HepG2 (cell line): ENCODE measurements around the gene BBC3. TPM values are rescaled to one million over a fixed set of nuclear protein-coding genes. Genes with fewer than 3 reads are reported as not detected.
A peak's percentile ranks its signal among the peaks of the same experiment; 100 is the strongest.
"Not testable (repeated sequence)": the region's sequence is repeated elsewhere in the genome, so short reads cannot be mapped to it uniquely, and the experiment has no call there.

Source experiments
- ATAC-seq: fragments of 200-7000 bp; cut with Tn5 transposase; 3 replicates; pipeline ENCODE4 v1.9.1; 2020; ENCODE audit warnings: mild to moderate bottlenecking, moderate library complexity
- BruUV-seq: library from RNA; stranded (reverse); fragments of 400-500 nt; replicated peaks from 2 replicates; lab custom pipeline; 2021; lab: Mats Ljungman, UMichigan
- CTCF ChIA-PET: fragments of 300-600 bp; formaldehyde crosslinking; extraction: SDS; loops from one replicate; lab custom pipeline; 2021; ENCODE audit warnings: low total read pairs, inconsistent platforms, low intra/inter-chr PET ratio; lab: Yijun Ruan, JAX
- POLR2A ChIA-PET: fragments of 350-600 bp; sonication (Branson Sonifier 250); formaldehyde crosslinking; loops from one replicate; lab custom pipeline; 2020; ENCODE audit warnings: antibody characterized with exemption, inconsistent platforms; lab: Yijun Ruan, JAX
- DNase-seq: peaks from one replicate; pipeline ENCODE4 v3.0.0-alpha.2; 2015; ENCODE audit warnings: low spot score
- FAIRE-seq: peaks from 3 replicates; lab custom pipeline; 2011; peaks lifted over from hg19 to GRCh38; lab: Jason Lieb, UNC
- H2AFZ ChIP-seq: one replicate; pipeline ENCODE4 v1.6.1; 2011; ENCODE audit warnings: low read length, inconsistent platforms
- H3K27ac ChIP-seq: fragments of 300-600 bp; 3 replicates; pipeline ENCODE4 v1.8.0; 2011; ENCODE audit warnings: mixed run types, mild to moderate bottlenecking, mixed read lengths, low read length, inconsistent platforms; ENCODE audit not compliant: insufficient read depth; ENCODE audit errors: extremely low read length
- H3K27me3 ChIP-seq, 2 experiments: fragments of 200-600 bp in 1 of 2; 2 replicates in 1 of 2; 3 replicates in 1 of 2; pipeline versions ENCODE4 v1.6.0 to v1.8.0; 2011; ENCODE audit warnings: low read length in 2 of 2, mild to moderate bottlenecking in 2 of 2, moderate library complexity in 2 of 2, inconsistent platforms in 1 of 2; ENCODE audit not compliant: insufficient read depth in 2 of 2, control insufficient read depth in 1 of 2
- H3K36me3 ChIP-seq, 2 experiments: fragments of 200-600 bp in 1 of 2; replicated peaks in 1 of 2; 2 replicates in 1 of 2; 3 replicates in 1 of 2; pipeline versions ENCODE4 v1.5.1 to v1.8.0; 2011; ENCODE audit warnings: low read length in 2 of 2, inconsistent platforms in 1 of 2; ENCODE audit not compliant: insufficient read depth in 2 of 2, control insufficient read depth in 1 of 2
- H3K4me1 ChIP-seq: 2 replicates; pipeline ENCODE4 v1.5.1; 2012; ENCODE audit warnings: low read length, inconsistent platforms; ENCODE audit not compliant: insufficient read depth
- H3K4me2 ChIP-seq: 2 replicates; pipeline ENCODE4 v1.6.0; 2011; ENCODE audit warnings: low read depth, low read length, inconsistent platforms
- H3K4me3 ChIP-seq, 3 experiments: fragments of 200-600 bp in 1 of 3; sonication (generic), shearing (Covaris generic) in 1 of 3; replicated peaks in 1 of 3; 2 replicates each; pipeline ENCODE4 v1.5.1; 2011 to 2016; ENCODE audit warnings: low read length in 3 of 3, inconsistent platforms in 2 of 3, low read depth in 2 of 3, mild to moderate bottlenecking in 2 of 3, control low read depth in 1 of 3, mixed read lengths in 1 of 3; ENCODE audit not compliant: insufficient read depth in 1 of 3
- H3K79me2 ChIP-seq: one replicate; pipeline ENCODE4 v1.6.1; 2011; ENCODE audit warnings: low read length, inconsistent platforms; ENCODE audit not compliant: insufficient read depth
- H3K9ac ChIP-seq: 2 replicates; pipeline ENCODE4 v1.6.0; 2011; ENCODE audit warnings: mild to moderate bottlenecking, low read depth, low read length, inconsistent platforms; ENCODE audit not compliant: insufficient read depth
- H3K9me3 ChIP-seq: 2 replicates; pipeline ENCODE4 v1.5.1; 2012; ENCODE audit warnings: mild to moderate bottlenecking, low read length
- H4K20me1 ChIP-seq: 2 replicates; pipeline ENCODE4 v1.6.0; 2011; ENCODE audit warnings: inconsistent platforms, mild to moderate bottlenecking, low read length, moderate library complexity; ENCODE audit not compliant: insufficient read depth
- CEBPB ChIP-seq: IDR thresholded peaks from 2 replicates; pipeline ENCODE4 v1.6.1; 2011; ENCODE audit warnings: low read depth, low read length, improper control_type of control experiment, borderline replicate concordance
- CEBPG ChIP-seq: IDR thresholded peaks from 2 replicates; pipeline ENCODE4 v1.6.1; 2016
- DNMT1 ChIP-seq: sonication (generic); formaldehyde crosslinking; IDR thresholded peaks from 2 replicates; pipeline ENCODE4 v1.5.1; 2020; ENCODE audit warnings: mild to moderate bottlenecking, missing genetic modification reagents
- KMT2B ChIP-seq: IDR thresholded peaks from 2 replicates; pipeline ENCODE4 v1.6.1; 2016; ENCODE audit warnings: missing genetic modification reagents, missing compliant biosample characterization
- TGIF2 ChIP-seq: IDR thresholded peaks from 2 replicates; pipeline ENCODE4 v1.6.1; 2016; ENCODE audit warnings: control low read depth, missing compliant biosample characterization
- ZNF121 ChIP-seq: sonication (generic); formaldehyde crosslinking; IDR thresholded peaks from 2 replicates; pipeline ENCODE4 v1.5.0; 2020; ENCODE audit warnings: mild to moderate bottlenecking, missing genetic modification reagents
- ZNF598 ChIP-seq: sonication (generic); formaldehyde crosslinking; IDR thresholded peaks from 2 replicates; pipeline ENCODE4 v1.5.1; 2020; ENCODE audit warnings: mild to moderate bottlenecking, missing genetic modification reagents, borderline replicate concordance
- ZNF770 ChIP-seq: sonication (generic); formaldehyde crosslinking; IDR thresholded peaks from 2 replicates; pipeline ENCODE4 v1.5.0; 2020; ENCODE audit warnings: mild to moderate bottlenecking, missing genetic modification reagents
- WGBS: methylation state at CpG from one replicate; pipeline ENCODE4 v1.1.6; 2017; ENCODE audit warnings: low lambda C conversion rate; 5-methylcytosine and 5-hydroxymethylcytosine counted together
- in situ Hi-C: cut with HindIII; loops from 2 replicates; pipeline ENCODE4 v1.10.0; 2017; ENCODE audit warnings: low pct_unique_long_range_greater_than_20kb; ENCODE audit not compliant: extremely low pct_ligation_motif_present
- intact Hi-C: fragments of 100-400 bp; cut with micrococcal nuclease; formaldehyde crosslinking; loops from one replicate; pipeline ENCODE4 v1.10.0; 2022; ENCODE audit not compliant: unreplicated experiment
- polyA plus RNA-seq, 8 experiments: library from polyadenylated mRNA; depleted of rRNA in 3 of 8; stranded (reverse) in 7 of 8; unstranded in 1 of 8; fragments of >200 nt; fragmentation: Illumina TruSeq in 4 of 8; extraction: Trizol in 4 of 8; gene quantifications; 2 replicates each; pipeline versions ENCODE4 v1.2.1 to v1.2.3, GENCODE V29; 2011 to 2016; ENCODE audit warnings: low read depth in 4 of 8, missing spikeins in 1 of 8, mixed read lengths in 1 of 8; ENCODE audit not compliant: insufficient read depth in 1 of 8
- total RNA-seq, 5 experiments: library from RNA; depleted of rRNA; stranded (reverse); fragments of >200 nt; fragmentation: Illumina TruSeq; extraction: Trizol; gene quantifications; 2 replicates each; pipeline ENCODE4 v1.2.3, GENCODE V29; 2016; ENCODE audit warnings: low read depth in 1 of 5
- TF ChIP-seq, protein P1 (sequence below): IDR thresholded peaks from 2 replicates; pipeline ENCODE4 v1.6.1; 2012; ENCODE audit warnings: inconsistent platforms
- TF ChIP-seq, protein P2 (sequence below): sonication (generic); formaldehyde crosslinking; IDR thresholded peaks from 2 replicates; pipeline ENCODE4 v1.4.0; 2020; ENCODE audit warnings: mild to moderate bottlenecking, low read depth, missing genetic modification reagents
- TF ChIP-seq, protein P3 (sequence below): sonication (generic); formaldehyde crosslinking; IDR thresholded peaks from 2 replicates; pipeline ENCODE4 v1.8.0; 2022; ENCODE audit warnings: low read depth, missing genetic modification reagents

The BBC3 gene
- total and polyA plus RNA-seq, 2 of the 13 experiments (the other 11 are each of a cell fraction or from before 2014, with no cell fraction given), result 6.1 to 8.8 TPM

DNA sequence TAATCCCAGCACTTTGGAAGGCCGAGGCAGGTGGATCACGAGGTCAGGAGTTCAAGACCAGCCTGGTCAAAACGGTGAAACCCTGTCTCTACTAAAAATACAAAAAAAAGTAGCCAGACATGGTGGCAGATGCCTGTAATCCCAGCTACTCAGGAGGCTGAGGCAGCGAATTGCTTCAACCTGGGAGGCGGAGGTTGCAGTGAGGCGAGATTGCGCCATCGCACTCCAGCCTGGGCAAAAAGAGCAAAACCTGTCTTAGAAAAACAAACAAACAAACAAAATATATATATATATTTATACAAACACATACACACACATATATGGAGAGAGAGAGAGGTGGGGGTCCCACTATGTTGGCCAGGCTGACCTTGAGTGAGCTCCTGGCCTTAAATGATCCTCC is 22.0 kb upstream of the BBC3 start:
- H3K9me3 ChIP-seq, H3K36me3 ChIP-seq, CTCF ChIA-PET, ATAC-seq, H2AFZ ChIP-seq, FAIRE-seq, H3K79me2 ChIP-seq, H3K9ac ChIP-seq, intact Hi-C loops, DNase-seq, BruUV-seq, H4K20me1 ChIP-seq, H3K4me3 ChIP-seq: not testable (repeated sequence)
- in situ Hi-C loops, result loop anchor here (5.0 kb wide), 1 partner anchor 41 kb away; no protein-coding TSS in a partner anchor
- H3K4me1 ChIP-seq, result peaks cover 43% of the 10 kb centered on the region
- H3K4me2 ChIP-seq, result peak overlapping the region; percentile 27; the same call in 1 of the 2 replicates
- POLR2A ChIA-PET, result interaction anchor here (1.5 to 1.8 kb wide), 2 partner anchors 9 to 27 kb away, joined by 5 to 16 read pairs; no protein-coding TSS in a partner anchor
- peak; percentile 71 for TF ChIP-seq CEBPG (CRISPR knock-in tag)
- peak; percentile 48; the same call in 1 of the 2 replicates for TF ChIP-seq ZNF121 (CRISPR knock-in tag)
- TF ChIP-seq CEBPB, result peak; percentile 80
- TF ChIP-seq, all 625 proteins: peak for 3; not testable (repeated sequence) for 622
- WGBS, result 22% methylated on average over 8 of the region's 8 CpGs
- not testable (repeated sequence) for H3K27me3 ChIP-seq, H3K27ac ChIP-seq

DNA sequence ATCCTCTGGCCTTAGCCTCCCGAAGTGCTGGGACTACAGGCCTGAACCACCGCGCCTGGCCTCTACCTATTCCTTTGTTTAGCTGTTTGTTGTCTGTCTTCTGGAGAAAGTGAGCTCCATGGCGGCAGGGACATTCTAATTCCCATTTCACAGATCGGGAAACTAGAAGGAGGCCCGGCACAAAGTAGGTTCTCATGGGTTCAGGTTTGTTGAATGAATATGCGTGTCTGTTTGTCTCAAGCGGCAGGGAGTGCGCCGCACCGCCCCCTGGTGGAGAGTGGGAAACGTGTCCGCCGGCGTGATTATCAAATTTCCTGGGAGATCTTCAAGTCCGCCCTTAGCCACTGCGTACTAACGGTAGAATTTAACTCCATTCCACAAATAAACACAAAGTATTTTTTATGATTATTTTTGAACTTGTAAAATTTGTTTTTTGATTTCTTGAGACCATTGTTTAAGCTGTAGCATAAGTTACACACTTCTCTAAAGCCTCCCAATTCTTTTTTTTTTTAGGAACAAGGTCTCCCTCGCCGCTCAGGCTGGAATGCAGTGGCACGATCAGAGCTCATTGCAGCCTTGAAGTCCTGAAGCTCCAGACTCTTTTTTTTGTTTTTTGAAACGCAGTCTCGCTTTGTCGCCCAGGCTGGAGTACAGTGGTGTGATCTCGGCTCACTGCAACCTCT is 16.4 kb upstream of the BBC3 start:
- Histone ChIP-seq H3K9me3 (no peaks in the 10 kb centered on the region), H3K4me3 (no peak overlapping the region; a peak in 1 of 6 replicates), H3K9ac (no peak overlapping the region), H3K27me3 (no peaks in the 10 kb centered on the region), H2AFZ (no peak overlapping the region), H3K36me3 (no peaks in the 10 kb centered on the region), H4K20me1 (no peaks in the 10 kb centered on the region), H3K4me1 (peaks cover 53% of the 10 kb centered on the region), H3K27ac (no peak overlapping the region), H3K79me2 (no peaks in the 10 kb centered on the region), H3K4me2 (peak overlapping the region; percentile 39)
- ChIA-PET CTCF (interaction anchor here (1.3 to 1.4 kb wide), 2 partner anchors 37 to 98 kb away, joined by 4 to 7 read pairs; no protein-coding TSS in a partner anchor), POLR2A (interaction anchor here (0.6 to 3.4 kb wide), 4 partner anchors 9 to 262 kb away, joined by 3 to 17 read pairs (median 3); partner anchors contain the start of gene CCDC9)
- no peak for FAIRE-seq
- in situ Hi-C loops (loop anchor here (5.0 kb wide), 1 partner anchor 100 kb away; no protein-coding TSS in a partner anchor), intact Hi-C loops (no loop called here)
- DNase-seq, result peak; percentile 56
- 27% methylated on average over 25 of the region's 25 CpGs for WGBS
- no peak for ATAC-seq
- BruUV-seq, result no TSS peak
- TF ChIP-seq, protein P1, sequence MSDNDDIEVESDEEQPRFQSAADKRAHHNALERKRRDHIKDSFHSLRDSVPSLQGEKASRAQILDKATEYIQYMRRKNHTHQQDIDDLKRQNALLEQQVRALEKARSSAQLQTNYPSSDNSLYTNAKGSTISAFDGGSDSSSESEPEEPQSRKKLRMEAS, result peak; percentile 62
- TF ChIP-seq TGIF2 (no peak), DNMT1 (CRISPR knock-in tag) (no peak), ZNF598 (CRISPR knock-in tag) (0 out of 2 replicates have a peak, but pooled peaks have one; percentile 23), KMT2B (CRISPR knock-in tag) (no peak), ZNF770 (peak; percentile 69)
- TF ChIP-seq, protein P2, sequence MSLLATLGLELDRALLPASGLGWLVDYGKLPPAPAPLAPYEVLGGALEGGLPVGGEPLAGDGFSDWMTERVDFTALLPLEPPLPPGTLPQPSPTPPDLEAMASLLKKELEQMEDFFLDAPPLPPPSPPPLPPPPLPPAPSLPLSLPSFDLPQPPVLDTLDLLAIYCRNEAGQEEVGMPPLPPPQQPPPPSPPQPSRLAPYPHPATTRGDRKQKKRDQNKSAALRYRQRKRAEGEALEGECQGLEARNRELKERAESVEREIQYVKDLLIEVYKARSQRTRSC, result no peak
- TF ChIP-seq, protein P3, sequence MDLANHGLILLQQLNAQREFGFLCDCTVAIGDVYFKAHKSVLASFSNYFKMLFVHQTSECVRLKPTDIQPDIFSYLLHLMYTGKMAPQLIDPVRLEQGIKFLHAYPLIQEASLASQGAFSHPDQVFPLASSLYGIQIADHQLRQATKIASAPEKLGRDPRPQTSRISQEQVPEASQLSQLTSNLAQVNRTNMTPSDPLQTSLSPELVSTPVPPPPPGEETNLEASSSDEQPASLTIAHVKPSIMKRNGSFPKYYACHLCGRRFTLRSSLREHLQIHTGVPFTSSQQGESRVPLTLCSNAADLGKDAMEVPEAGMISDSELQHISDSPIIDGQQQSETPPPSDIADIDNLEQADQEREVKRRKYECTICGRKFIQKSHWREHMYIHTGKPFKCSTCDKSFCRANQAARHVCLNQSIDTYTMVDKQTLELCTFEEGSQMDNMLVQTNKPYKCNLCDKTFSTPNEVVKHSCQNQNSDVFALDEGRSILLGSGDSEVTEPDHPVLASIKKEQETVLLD (CRISPR knock-in tag), result no peak
